ENCODE results near the gene SLC9A9. TPM values are rescaled to one million over a fixed set of nuclear protein-coding genes. Genes with fewer than 3 reads are reported as not detected.
A peak's percentile ranks its signal among the peaks of the same experiment; 100 is the strongest.

The SLC9A9 gene
- total and polyA plus RNA-seq, 12 donors = 1.3 to 8.4 (median 3.0) TPM

DNA sequence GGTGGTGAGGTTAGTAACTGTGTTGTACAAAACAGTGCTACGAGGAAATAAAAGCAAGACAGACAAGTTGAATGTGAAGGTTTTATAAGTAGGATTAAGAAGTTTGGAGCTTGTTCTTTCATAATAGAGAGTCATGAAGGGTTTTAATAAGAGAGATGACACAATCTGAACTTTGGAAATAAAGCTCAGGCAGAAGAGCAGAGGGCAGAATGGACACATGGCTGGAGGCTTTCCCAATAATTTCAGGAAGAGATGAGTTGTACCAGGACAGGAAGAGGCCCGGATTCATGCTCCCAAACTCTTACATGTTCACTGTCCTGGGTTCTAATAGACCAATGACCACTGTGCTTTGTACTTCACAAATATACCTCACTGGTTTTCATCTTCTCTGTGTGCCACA lies 194.8 kb downstream of the SLC9A9 start:
- Histone ChIP-seq H3K27ac (no peak overlapping the region), H3K4me3 (no peak overlapping the region), H3K4me1 (peaks cover 0 to 20% (median 0%) of the 10 kb centered on the region in 9 donors), H3K9me3 (no peaks in the 10 kb centered on the region), H3K27me3 (no peaks in the 10 kb centered on the region), H3K36me3 (peaks cover 0 to 7% (median 0%) of the 10 kb centered on the region in 9 donors)
- ATAC-seq (peak in 1 of 8 donors; percentile 44), DNase-seq (no peak)
- intact Hi-C loops (cut with DNase I) = no loop called here
- 83 to 89% methylated on average over 2 of the region's 2 CpGs for WGBS, 2 donors
- TF ChIP-seq, protein P1, sequence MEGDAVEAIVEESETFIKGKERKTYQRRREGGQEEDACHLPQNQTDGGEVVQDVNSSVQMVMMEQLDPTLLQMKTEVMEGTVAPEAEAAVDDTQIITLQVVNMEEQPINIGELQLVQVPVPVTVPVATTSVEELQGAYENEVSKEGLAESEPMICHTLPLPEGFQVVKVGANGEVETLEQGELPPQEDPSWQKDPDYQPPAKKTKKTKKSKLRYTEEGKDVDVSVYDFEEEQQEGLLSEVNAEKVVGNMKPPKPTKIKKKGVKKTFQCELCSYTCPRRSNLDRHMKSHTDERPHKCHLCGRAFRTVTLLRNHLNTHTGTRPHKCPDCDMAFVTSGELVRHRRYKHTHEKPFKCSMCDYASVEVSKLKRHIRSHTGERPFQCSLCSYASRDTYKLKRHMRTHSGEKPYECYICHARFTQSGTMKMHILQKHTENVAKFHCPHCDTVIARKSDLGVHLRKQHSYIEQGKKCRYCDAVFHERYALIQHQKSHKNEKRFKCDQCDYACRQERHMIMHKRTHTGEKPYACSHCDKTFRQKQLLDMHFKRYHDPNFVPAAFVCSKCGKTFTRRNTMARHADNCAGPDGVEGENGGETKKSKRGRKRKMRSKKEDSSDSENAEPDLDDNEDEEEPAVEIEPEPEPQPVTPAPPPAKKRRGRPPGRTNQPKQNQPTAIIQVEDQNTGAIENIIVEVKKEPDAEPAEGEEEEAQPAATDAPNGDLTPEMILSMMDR (IDR thresholded peaks at IDR 0.05) = no peak

DNA sequence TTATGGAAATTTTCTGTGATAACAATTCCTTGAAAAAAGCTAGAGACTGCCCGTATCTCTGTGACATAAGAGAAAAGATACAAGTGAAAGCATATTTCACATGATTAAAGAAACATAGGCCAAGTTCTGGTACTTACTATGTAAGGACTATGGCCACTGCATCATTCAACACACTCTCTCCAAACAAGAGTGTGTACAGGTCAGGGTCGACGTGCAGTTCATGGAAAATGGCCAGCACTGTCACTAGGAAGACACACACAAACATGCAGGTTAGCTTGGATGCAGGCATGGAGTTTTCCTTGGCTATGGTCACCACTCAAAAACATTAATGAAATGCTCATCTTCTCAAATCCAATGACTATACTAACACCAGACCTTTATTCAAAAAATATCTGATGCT lies 196.2 kb downstream of the SLC9A9 start:
- Histone ChIP-seq H3K4me3 (no peak overlapping the region), H3K9me3 (no peaks in the 10 kb centered on the region), H3K27me3 (no peaks in the 10 kb centered on the region), H3K27ac (no peak overlapping the region), H3K36me3 (peaks cover 0 to 7% (median 0%) of the 10 kb centered on the region in 9 donors), H3K4me1 (peaks cover 0 to 20% (median 0%) of the 10 kb centered on the region in 9 donors)
- TF ChIP-seq, protein P1 (IDR thresholded peaks at IDR 0.05) = no peak
- WGBS, 2 donors = 73 to 84% methylated on average over 3 of the region's 3 CpGs
- no peak for ATAC-seq
- intact Hi-C loops (cut with DNase I) = no loop called here
- no peak for DNase-seq

DNA sequence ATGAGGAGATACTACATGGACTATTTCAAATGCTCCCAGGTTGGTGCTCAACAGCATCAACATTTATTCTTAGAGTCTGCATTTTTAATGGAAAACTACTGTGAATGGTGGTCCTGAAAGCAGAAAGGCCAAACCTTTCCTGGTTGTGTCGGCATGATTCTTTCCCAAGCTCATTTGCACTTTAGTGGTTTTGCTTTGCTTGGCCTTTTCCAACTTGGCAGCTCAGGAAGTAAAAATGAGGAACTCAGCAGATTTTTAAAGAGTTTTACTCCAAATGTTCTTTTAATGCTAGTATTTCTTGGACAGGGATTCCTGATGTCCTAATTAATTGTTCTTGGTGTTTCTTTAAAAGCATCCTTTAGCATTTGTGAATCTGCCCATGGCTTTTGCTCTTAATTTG lies 197.4 kb downstream of the SLC9A9 start:
- H3K27ac ChIP-seq = peak overlapping the region in 1 of 10 donors; percentile 19
- intact Hi-C loops (cut with DNase I) = no loop called here
- TF ChIP-seq, protein P1 (IDR thresholded peaks at IDR 0.05) = no peak
- no peak overlapping the region for H3K4me3 ChIP-seq
- no peak for DNase-seq
- 66 to 78% methylated on average over 1 of the region's 1 CpG for WGBS, 2 donors
- ATAC-seq = no peak
- H3K4me1 ChIP-seq = peaks cover 0 to 20% (median 0%) of the 10 kb centered on the region in 9 donors
- no peaks in the 10 kb centered on the region for H3K9me3 ChIP-seq
- H3K27me3 ChIP-seq = no peaks in the 10 kb centered on the region
- peaks cover 0 to 7% (median 0%) of the 10 kb centered on the region in 9 donors for H3K36me3 ChIP-seq

DNA sequence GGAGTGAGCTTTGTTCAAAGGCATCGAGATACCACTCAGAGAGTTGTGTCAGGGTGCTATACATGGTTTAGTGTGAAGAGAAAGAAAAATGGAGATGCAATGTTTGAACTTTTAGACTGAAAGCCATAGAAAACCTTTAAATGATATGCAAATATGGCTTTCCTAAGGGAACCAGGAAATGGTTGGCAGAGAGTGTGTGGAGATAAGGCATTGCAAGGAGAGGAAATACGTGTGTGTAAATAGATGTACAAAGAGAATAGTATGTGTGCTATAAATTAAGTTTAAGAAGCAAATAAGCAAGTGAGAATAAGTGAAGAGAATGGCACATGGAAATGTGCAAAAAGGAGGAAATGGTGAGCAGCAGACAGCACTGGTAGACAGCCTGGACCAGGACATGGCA lies 198.1 kb downstream of the SLC9A9 start:
- intact Hi-C loops (cut with DNase I) = no loop called here
- Histone ChIP-seq H3K4me3 (no peak overlapping the region), H3K27ac (peak overlapping the region in 1 of 10 donors; percentile 19), H3K9me3 (no peaks in the 10 kb centered on the region), H3K27me3 (no peaks in the 10 kb centered on the region), H3K4me1 (peaks cover 0 to 20% (median 0%) of the 10 kb centered on the region in 9 donors), H3K36me3 (peaks cover 0 to 7% (median 0%) of the 10 kb centered on the region in 9 donors)
- TF ChIP-seq, protein P1 (IDR thresholded peaks at IDR 0.05) = no peak
- no peak for DNase-seq
- WGBS, 2 donors = 77 to 81% methylated on average over 2 of the region's 2 CpGs
- ATAC-seq = no peak

Measured in heart right ventricle (tissue), 16 donors.